ENCODE measurements around the gene FYCO1. TPM values are rescaled to one million over a fixed set of nuclear protein-coding genes. Genes with fewer than 3 reads are reported as not detected.

FYCO1 gene
- total and polyA plus RNA-seq, 10 of the 15 experiments (the other 5 are each of a cell fraction or from before 2014, with no cell fraction given): 1.5 to 8.4 (median 6.5) TPM

GRCh38 chr3:46019707-46020106, 24.1 kb upstream of the FYCO1 start:
- ChIA-PET RAD21 (ENCODE audit: unreplicated experiment) (interaction anchor here (1.1 kb wide), 1 partner anchor 9 kb away, joined by 3 read pairs; no protein-coding TSS in a partner anchor), CTCF (interaction anchor here (0.6 to 1.2 kb wide), 2 partner anchors 9 to 55 kb away, joined by 3 read pairs; no protein-coding TSS in a partner anchor), SMC1A (ENCODE audit: uncharacterized antibody, unreplicated experiment) (interaction anchor here (1.2 kb wide), 1 partner anchor 8 kb away, joined by 4 read pairs; the partner anchor contains the start of gene XCR1), POLR2A (no interaction called here)
- intact Hi-C loops (cut with micrococcal nuclease; ENCODE audit: unreplicated experiment) (no loop called here), in situ Hi-C loops (cut with MboI) (no loop called here)
- Histone ChIP-seq H2AFZ (ENCODE audit: control insufficient read depth, low read depth, low read length) (no peak overlapping the region), H3K27me3 (replicated peaks in 1 of 2; ENCODE audit: control insufficient read depth in 2 of 2, insufficient read depth in 2 of 2, low read length in 1 of 2) (no peaks in the 10 kb centered on the region), H3K9me3 (replicated peaks; ENCODE audit: control insufficient read depth, insufficient read depth, low read length) (no peaks in the 10 kb centered on the region), H3K27ac (ENCODE audit: control insufficient read depth, insufficient read depth) (no peak overlapping the region), H3K4me3 (no peak overlapping the region), H3K4me1 (ENCODE audit: control insufficient read depth, insufficient read depth, low read length) (no peaks in the 10 kb centered on the region), H3K9ac (ENCODE audit: control insufficient read depth, insufficient read depth, low read length) (no peak overlapping the region), H4K20me1 (ENCODE audit: control insufficient read depth, insufficient read depth) (no peaks in the 10 kb centered on the region), H3K36me3 (ENCODE audit: control insufficient read depth in 2 of 2, insufficient read depth in 2 of 2, low read length in 1 of 2) (no peaks in the 10 kb centered on the region), H3K4me2 (ENCODE audit: control insufficient read depth, insufficient read depth) (no peak overlapping the region), H3K79me2 (ENCODE audit: control insufficient read depth, insufficient read depth, low read length) (no peaks in the 10 kb centered on the region)
- ATAC-seq (no peak), DNase-seq (ENCODE audit: low read depth, low spot score) (no peak), FAIRE-seq (no peak)
- BruUV-seq (replicated peaks): no TSS peak
- 31% methylated on average over 1 of the region's 1 CpG for WGBS (ENCODE audit: insufficient coverage, insufficient replicate concordance, low lambda C conversion rate, missing lambda C conversion rate)
- TF ChIP-seq RELA (IDR thresholded peaks at IDR 0.05; ENCODE audit: borderline replicate concordance, partially characterized antibody) (no peak), EED (IDR thresholded peaks at IDR 0.05; ENCODE audit: low read depth) (peak; percentile 57), RUNX3 (IDR thresholded peaks at IDR 0.05; ENCODE audit: low read length) (peak; percentile 62), JUNB (IDR thresholded peaks at IDR 0.05) (peak; percentile 33; the same call in 1 of the 2 replicates)

- ChIA-PET RAD21 (ENCODE audit: unreplicated experiment) (no interaction called here), POLR2A (interaction anchor here (0.7 kb wide), 1 partner anchor 10 kb away, joined by 3 read pairs; the partner anchor contains the start of gene XCR1), CTCF (interaction anchor here (0.9 kb wide), 1 partner anchor 61 kb away, joined by 3 read pairs; no protein-coding TSS in a partner anchor), SMC1A (ENCODE audit: uncharacterized antibody, unreplicated experiment) (interaction anchor here (0.8 to 2.0 kb wide), 2 partner anchors 10 to 48 kb away, joined by 3 to 8 read pairs; partner anchors contain the start of gene XCR1)
- no peak for TF ChIP-seq GATAD2B (conservative IDR thresholded peaks at IDR 0.05; ENCODE audit: low read depth)
- TF ChIP-seq RUNX3 (IDR thresholded peaks at IDR 0.05; ENCODE audit: low read length): peak; percentile 77
- peak; percentile 88 for TF ChIP-seq BCL3 (IDR thresholded peaks at IDR 0.05; ENCODE audit: borderline replicate concordance, insufficient read depth, low read depth, low read length, poor library complexity, severe bottlenecking)
- no TSS peak for BruUV-seq (replicated peaks)
- Histone ChIP-seq H3K9ac (ENCODE audit: control insufficient read depth, insufficient read depth, low read length) (no peak overlapping the region), H3K4me2 (ENCODE audit: control insufficient read depth, insufficient read depth) (no peak overlapping the region), H4K20me1 (ENCODE audit: control insufficient read depth, insufficient read depth) (no peaks in the 10 kb centered on the region), H3K27me3 (replicated peaks in 1 of 2; ENCODE audit: control insufficient read depth in 2 of 2, insufficient read depth in 2 of 2, low read length in 1 of 2) (no peaks in the 10 kb centered on the region), H3K4me3 (no peak overlapping the region), H3K9me3 (replicated peaks; ENCODE audit: control insufficient read depth, insufficient read depth, low read length) (no peaks in the 10 kb centered on the region), H3K4me1 (ENCODE audit: control insufficient read depth, insufficient read depth, low read length) (no peaks in the 10 kb centered on the region), H3K79me2 (ENCODE audit: control insufficient read depth, insufficient read depth, low read length) (no peaks in the 10 kb centered on the region), H3K36me3 (ENCODE audit: control insufficient read depth in 2 of 2, insufficient read depth in 2 of 2, low read length in 1 of 2) (no peaks in the 10 kb centered on the region), H3K27ac (ENCODE audit: control insufficient read depth, insufficient read depth) (no peak overlapping the region), H2AFZ (ENCODE audit: control insufficient read depth, low read depth, low read length) (no peak overlapping the region)
- no peak for DNase-seq (ENCODE audit: low read depth, low spot score)
- in situ Hi-C loops (cut with MboI): no loop called here
- WGBS (ENCODE audit: insufficient coverage, insufficient replicate concordance, low lambda C conversion rate, missing lambda C conversion rate): 33% methylated on average over 2 of the region's 2 CpGs
- peak; percentile 69 for ATAC-seq
- no peak for FAIRE-seq
- intact Hi-C loops (cut with micrococcal nuclease; ENCODE audit: unreplicated experiment): no loop called here
Observed at GRCh38 chr3:46017720-46018119, 22.1 kb upstream of the FYCO1 start.

Measured in GM12878 (cell line).